ENCODE results near the gene CLN3.

DNA sequence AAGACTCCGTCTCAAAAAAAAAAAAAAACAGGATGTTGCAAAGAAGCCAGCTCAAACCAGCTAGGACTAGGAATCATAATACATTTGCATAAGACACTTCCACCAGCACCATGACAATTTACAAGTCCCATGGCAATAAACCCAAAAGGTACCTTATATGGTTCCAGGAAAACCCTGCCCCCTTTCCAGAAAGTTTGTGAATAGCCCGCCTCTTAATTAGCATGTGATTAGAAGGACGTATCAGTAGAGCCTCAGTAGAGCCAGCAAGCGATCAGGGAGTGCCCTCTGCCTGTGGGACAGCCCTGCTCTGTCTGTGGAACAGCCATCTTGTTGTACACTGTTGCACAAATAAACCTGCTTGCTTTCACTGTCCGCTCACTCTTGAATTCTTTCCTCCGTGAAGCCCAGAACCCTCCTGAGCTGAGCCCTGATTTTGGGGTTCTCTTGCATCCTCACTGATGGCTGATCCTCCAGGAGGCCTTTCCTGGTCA is 32.9 kb upstream of the CLN3 start:
- TF ChIP-seq POLR2AphosphoS5 (IDR thresholded peaks at IDR 0.05): no peak
- TF ChIP-seq, protein P1, sequence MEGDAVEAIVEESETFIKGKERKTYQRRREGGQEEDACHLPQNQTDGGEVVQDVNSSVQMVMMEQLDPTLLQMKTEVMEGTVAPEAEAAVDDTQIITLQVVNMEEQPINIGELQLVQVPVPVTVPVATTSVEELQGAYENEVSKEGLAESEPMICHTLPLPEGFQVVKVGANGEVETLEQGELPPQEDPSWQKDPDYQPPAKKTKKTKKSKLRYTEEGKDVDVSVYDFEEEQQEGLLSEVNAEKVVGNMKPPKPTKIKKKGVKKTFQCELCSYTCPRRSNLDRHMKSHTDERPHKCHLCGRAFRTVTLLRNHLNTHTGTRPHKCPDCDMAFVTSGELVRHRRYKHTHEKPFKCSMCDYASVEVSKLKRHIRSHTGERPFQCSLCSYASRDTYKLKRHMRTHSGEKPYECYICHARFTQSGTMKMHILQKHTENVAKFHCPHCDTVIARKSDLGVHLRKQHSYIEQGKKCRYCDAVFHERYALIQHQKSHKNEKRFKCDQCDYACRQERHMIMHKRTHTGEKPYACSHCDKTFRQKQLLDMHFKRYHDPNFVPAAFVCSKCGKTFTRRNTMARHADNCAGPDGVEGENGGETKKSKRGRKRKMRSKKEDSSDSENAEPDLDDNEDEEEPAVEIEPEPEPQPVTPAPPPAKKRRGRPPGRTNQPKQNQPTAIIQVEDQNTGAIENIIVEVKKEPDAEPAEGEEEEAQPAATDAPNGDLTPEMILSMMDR (IDR thresholded peaks at IDR 0.05): no peak
- no peak for TF ChIP-seq POLR2A (IDR thresholded peaks at IDR 0.05)
- TF ChIP-seq EP300 (IDR thresholded peaks at IDR 0.05): no peak
